Measurements from ENCODE around the gene PRSS22.

Gene PRSS22

DNA sequence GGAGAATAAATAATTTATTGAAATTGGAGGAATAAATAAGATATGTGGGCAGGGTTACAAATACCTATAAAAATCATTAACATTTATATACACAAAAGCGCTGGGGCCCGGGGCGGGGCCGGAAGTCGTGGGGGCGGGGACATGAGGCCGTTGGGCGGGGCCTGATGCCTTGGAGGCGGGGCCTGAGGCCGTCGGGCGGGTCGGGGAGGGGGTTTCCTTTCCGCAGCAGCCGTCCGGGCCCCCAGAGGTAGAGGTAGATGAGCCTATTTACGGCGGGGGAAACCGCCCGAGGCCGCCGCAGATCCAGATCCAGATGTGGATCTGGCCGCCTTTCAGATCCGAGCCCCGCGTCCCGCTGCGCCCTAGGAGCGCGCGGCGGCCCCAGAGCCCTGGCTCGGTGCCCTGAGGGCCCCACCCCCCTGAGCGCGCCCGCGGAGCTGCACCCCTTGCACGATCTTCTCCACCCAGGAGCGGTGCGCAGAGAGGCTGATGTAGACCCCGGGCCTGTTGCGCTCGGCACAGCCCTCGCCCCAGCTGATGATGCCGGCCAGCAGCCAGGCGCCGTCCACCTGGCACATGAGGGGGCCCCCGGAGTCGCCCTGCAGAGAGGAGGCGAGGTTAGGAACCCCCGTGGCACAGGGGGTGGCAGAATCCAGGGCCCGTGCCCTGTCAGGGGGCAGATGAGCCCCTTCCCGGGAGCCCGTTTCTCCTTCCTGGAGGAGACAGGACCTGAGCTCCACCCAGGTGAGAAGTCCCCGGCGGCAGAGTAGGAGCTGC, 5.1 kb downstream of the PRSS22 start:
- DNase-seq (ENCODE audit: low read depth, low spot score) = no peak

DNA sequence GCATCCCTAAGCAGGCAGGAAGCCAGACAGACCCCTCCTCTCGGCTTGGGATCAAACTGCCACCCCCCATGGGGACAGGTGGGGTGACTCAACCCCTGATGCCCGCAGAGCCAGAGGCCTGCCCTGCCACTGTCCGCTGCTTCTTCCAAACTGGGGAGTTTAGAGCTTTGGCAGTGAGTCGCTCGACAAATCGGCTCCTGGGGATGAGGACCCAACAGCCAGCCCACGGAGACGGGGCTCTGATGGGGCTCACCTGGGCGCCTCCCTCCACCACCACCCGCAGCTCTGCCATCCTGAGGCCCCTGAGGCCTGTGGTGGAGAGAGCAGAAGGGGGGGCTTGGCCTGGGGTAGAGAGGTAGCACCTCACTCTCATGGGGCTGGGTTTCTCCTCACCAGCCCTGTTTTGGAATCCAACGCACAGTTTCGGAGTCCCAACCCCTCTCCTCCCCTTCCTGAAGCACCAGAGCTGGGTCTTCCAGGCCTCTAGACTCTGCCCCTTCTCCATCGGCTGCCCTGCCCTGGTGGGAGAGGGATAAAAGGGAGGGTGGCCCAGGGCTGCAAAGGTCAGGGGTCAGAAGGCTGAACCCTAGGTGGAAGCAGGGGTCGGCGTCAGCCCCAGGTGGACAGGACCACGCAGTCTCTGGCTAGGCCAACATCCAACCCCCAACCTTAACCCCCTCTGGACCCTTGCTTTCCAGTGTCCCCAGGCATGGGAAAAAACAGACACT, 5.8 kb downstream of the PRSS22 start:
- no peak for DNase-seq (ENCODE audit: low read depth, low spot score)

DNA sequence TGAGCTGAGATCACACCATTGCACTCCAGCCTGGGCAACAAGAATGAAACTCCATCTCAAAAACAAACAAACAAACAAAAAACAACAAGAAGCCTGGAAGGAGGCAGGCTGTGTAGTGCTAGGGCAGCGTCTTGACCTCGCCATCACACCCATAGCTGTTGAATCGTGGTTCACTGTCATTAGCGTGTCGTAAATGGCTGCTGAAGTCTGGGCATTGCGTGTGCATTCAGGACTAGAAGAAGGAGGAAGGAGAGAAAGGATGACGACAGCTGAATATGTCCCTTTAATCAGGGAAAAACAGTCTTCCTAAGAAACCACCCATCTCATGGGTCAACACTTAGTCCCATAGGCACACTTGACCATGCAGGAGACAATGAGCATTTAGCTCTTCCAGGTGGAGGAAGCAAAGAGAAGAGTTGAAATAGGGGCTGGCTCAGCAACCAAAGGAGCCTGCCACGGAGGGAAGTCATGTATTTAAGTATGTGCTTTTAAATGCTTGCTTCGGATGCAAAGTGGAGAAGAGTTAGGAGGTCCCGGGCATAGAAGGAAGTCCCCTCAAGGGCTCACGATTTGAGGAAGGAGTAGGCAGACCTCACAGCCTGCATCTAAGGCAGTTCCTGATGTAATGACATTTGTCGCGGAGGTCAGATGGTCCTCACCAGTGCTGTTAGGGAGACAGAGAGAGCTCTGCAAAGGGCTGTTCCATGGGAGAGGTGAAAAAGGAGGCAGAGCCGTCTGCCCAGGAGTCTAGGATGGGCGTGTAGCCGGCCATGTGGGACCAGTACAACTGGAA, 8.8 kb downstream of the PRSS22 start:
- DNase-seq (ENCODE audit: low read depth, low spot score) = no peak

GRCh38 chr16:2846511-2847310, 11.3 kb downstream of the PRSS22 start:
- DNase-seq (ENCODE audit: low read depth, low spot score) = no peak

GRCh38 chr16:2845116-2845515, 12.9 kb downstream of the PRSS22 start:
- DNase-seq (ENCODE audit: low read depth, low spot score) = no peak

DNA sequence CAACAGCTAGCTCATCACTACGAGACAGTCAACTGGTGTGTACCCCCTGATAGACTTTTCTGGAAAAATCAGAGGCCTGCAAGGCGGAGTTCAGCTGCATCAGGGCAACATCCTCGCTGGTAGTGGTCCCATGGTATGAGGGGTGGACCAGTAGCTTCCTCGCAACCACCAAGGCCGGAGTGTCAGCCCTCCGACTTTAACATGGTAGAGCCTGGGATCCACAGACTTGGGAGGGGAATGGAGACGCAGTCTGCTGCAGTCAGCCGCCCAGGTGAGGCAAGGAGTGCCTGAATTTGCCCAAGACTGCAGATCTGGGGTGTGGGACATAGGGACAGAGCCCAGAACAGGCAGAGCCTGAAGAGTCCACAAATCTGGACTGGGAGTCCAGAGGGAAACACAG, 14.4 kb downstream of the PRSS22 start:
- DNase-seq (ENCODE audit: low read depth, low spot score) = no peak

DNA sequence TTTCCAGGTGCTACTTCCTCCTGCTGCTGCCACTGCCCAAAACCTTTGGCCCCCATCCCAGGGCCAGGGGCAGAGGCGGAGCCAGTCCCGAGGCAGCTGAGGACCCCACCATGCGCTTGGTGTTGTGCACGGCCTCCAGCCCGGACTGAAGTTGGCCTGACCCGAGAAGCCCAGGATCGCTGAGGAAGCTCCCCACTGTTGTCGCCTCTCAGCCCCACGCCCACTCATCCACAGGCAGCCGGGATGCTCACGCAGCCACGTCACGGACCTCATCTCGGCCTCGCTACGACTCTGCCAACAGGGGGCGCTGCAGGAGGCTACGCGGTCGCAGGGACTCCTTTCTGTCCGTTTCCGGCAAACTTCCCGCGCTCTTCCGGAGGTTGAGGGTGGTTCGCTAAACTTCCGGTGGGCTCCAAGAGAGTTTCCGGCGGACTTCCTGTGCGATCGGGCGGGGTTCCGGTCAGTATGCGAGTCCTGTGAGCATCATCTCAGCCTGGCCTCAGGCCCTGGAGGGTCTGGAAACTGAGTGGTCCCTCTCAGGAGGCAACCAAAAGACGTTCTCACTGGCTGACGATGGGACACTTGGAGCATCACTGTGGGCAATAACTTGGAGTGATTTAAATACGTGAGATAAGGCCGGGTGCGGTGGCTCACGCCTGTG, 15.5 kb downstream of the PRSS22 start:
- DNase-seq (ENCODE audit: low read depth, low spot score) = no peak

DNA sequence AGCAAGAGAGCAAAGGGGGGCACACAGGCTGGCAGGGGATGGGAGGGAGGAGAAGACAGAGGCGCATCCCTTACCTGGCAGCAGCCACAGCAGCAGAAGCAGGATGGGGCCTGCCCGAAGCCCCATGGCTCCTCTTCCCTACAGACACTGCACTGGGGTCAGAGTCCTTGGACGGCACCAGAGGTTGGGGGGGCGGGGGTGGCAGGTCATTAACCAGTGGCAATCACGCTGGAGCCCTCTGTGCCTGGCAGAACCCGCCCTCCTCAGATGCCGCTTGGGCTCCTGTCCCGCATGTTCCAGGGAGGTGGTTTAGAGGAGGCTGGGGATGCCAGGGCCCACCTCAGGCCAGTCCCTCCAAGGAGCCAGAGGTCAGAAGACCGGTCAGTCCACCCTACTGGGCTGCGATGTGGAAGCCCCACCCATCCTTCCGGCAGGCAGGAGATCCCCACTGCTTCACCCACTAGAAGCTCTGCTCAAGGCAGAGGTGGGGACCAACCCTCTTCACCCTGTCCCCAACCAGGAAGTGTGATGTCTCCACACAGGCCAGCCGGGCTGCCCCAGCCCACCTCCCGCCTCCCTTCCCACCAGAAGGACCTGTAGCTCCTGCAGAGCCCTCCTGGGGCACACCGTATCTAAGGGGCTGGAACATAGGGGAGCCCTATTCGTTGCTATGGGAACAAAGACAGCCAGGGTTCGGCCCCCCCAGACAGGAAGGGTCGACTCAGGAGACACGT, 16.2 kb downstream of the PRSS22 start:
- DNase-seq (ENCODE audit: low read depth, low spot score) = no peak

DNA sequence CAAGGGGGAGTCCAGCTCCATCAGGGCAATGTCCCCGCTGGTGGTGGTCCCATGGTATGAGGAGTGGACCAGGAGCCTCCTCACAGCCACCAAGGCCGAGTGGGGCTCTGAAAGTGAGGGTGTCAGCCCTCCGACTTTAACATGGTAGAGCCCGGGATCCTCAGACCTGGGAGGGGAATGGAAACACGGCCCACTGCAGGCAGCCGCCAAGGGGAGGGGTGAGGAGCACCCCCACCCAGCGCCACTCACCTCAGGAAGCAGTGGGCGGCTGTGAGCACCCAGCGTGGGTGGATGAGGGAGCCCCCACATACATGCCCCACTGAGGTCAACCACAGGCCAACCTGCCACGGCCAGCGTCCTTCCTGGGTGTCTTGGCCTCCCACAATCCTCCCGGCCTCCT, 17.1 kb downstream of the PRSS22 start:
- no peak for DNase-seq (ENCODE audit: low read depth, low spot score)

DNA sequence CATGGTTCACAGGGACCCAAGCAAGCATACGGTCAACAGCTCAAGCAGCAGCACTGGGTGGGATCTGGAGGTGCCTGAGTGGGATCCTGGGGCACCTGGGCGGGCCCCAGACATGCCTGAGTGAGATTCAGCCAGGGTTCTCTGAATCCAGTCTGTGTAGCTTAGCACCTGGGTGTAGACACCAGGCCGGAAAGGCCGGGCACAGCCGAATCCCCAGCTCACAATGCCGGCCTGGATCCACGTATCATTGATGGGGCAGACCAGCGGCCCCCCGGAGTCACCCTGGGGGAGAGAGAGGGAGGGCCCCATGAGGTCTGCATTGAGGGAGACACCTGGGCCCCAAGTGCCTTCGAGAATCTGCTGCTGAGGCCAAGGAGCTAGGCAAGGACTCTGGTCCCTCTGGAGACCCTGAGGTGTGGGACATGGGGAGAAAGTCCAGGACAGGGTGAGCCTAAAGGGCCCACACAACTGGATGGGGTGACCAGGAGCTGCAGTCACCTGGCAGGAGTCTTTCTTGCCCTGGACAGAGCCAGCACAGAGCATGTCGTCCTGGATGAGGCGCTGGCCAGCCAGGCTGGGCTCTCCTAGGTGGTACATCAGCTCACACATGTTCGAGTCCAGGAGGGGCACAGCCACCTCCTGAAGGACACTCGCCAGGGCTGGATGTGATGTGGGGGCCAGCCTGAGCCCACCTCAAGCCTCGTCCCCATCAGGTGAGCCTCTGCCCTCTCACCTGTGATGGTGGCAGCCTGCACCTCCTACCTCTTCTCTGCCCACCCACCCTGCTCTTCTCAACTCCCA, 18.1 kb downstream of the PRSS22 start:
- no peak for DNase-seq (ENCODE audit: low read depth, low spot score)

GRCh38 chr16:2838928-2839327, 19.0 kb downstream of the PRSS22 start:
- no peak for DNase-seq (ENCODE audit: low read depth, low spot score)

GRCh38 chr16:2836646-2837508, 21.1 kb downstream of the PRSS22 start:
- no peak for DNase-seq (ENCODE audit: low read depth, low spot score)

- no peak for DNase-seq (ENCODE audit: low read depth, low spot score)
Measured at GRCh38 chr16:2835638-2836493, 22.1 kb downstream of the PRSS22 start.

DNA sequence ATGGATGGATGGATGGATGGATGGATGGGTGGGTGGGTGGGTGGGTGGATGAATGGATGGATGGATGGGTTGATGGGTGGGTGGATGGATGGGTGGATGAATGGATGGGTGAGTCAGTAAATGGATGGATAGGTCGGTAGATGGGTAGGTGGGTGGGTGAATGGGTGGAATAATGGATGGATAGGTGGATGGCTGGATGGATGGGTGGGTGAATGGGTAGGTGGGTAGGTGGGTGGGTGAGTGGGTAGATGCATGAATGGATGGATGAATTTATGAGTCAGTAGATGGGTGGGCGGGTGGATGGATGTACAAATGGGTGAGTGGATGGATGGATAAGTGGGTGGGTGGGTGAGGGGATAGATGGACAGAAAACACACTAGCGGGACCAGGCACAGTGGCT, 23.0 kb downstream of the PRSS22 start:
- DNase-seq (ENCODE audit: low read depth, low spot score) = no peak

- DNase-seq (ENCODE audit: low read depth, low spot score) = no peak
Measured at GRCh38 chr16:2833776-2834175, 24.2 kb downstream of the PRSS22 start.

DNA sequence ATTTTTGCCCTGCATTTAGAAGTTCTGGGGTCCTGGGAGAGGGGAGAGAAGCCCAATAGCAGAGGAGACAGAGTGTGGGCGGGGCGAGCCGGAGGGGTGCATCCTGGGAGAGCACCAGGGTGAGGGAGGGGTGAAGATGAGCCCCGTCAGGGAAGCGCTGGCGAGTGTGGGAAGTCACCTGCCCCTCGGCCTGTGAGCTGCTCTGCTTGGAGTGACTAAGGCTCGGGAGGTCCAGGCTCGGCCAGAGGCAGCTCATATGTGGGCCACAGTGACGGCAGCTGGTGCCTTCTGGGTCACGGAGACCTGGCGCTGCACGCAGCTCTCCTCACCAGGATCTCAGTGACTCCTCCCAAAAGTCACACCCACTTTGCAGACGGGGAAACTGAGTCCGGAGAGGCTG, 26.8 kb downstream of the PRSS22 start:
- DNase-seq (ENCODE audit: low read depth, low spot score) = no peak

GRCh38 chr16:2830355-2830695, 27.6 kb downstream of the PRSS22 start:
- DNase-seq (ENCODE audit: low read depth, low spot score) = no peak

Data from brain pericyte (primary cell).